H9 (cell line): ENCODE results near the gene LPP. TPM values are rescaled to one million over a fixed set of nuclear protein-coding genes. Genes with fewer than 3 reads are reported as not detected.

Experiments
- DNase-seq: peaks from one replicate; pipeline ENCODE4 v3.0.0-alpha.2; 2017
- H2AFZ ChIP-seq: one replicate; pipeline ENCODE4 v1.6.1; 2013; ENCODE audit warnings: mild to moderate bottlenecking, low read length, control low read depth, moderate library complexity
- H2AK5ac ChIP-seq: 2 replicates; pipeline ENCODE4 v1.6.1; 2013; ENCODE audit warnings: low read length, control low read depth, mixed read lengths; ENCODE audit not compliant: insufficient read length
- H2BK120ac ChIP-seq: one replicate; pipeline ENCODE4 v1.6.1; 2013; ENCODE audit warnings: low read depth, mild to moderate bottlenecking, low read length, control low read depth, inconsistent platforms; ENCODE audit not compliant: poor library complexity, severe bottlenecking
- H2BK12ac ChIP-seq: 2 replicates; pipeline ENCODE4 v1.6.1; 2013; ENCODE audit warnings: low read length, control low read depth, mixed read lengths, low read depth; ENCODE audit not compliant: insufficient read length
- H2BK15ac ChIP-seq: 2 replicates; pipeline ENCODE4 v1.6.1; 2013; ENCODE audit warnings: low read depth, low read length, control low read depth
- H2BK20ac ChIP-seq: one replicate; pipeline ENCODE4 v1.6.1; 2013; ENCODE audit warnings: low read depth, mild to moderate bottlenecking, low read length, control low read depth, inconsistent platforms; ENCODE audit not compliant: poor library complexity, severe bottlenecking
- H2BK5ac ChIP-seq: 2 replicates; pipeline ENCODE4 v1.6.1; 2013; ENCODE audit warnings: low read length, control low read depth, mixed read lengths; ENCODE audit not compliant: insufficient read length
- H3K14ac ChIP-seq: 2 replicates; pipeline ENCODE4 v1.6.1; 2013; ENCODE audit warnings: low read length, control low read depth; ENCODE audit not compliant: insufficient read depth
- H3K18ac ChIP-seq: 2 replicates; pipeline ENCODE4 v1.6.1; 2013; ENCODE audit warnings: low read depth, mild to moderate bottlenecking, mixed read lengths, low read length, control low read depth; ENCODE audit not compliant: insufficient read length
- H3K23ac ChIP-seq: 2 replicates; pipeline ENCODE4 v1.6.1; 2013; ENCODE audit warnings: low read length, control low read depth, mixed read lengths, low read depth; ENCODE audit not compliant: insufficient read length
- H3K23me2 ChIP-seq: 2 replicates; pipeline ENCODE4 v1.6.1; 2013; ENCODE audit warnings: low read depth, mild to moderate bottlenecking, mixed read lengths, low read length, control low read depth; ENCODE audit not compliant: insufficient read length, poor library complexity, severe bottlenecking
- H3K27ac ChIP-seq: 2 replicates; pipeline ENCODE4 v1.5.1; 2013; ENCODE audit warnings: low read length, control low read depth, mixed read lengths, low read depth; ENCODE audit not compliant: insufficient read length
- H3K27me3 ChIP-seq: 2 replicates; pipeline ENCODE4 v1.6.1; 2013; ENCODE audit warnings: low read length, control low read depth, inconsistent platforms; ENCODE audit not compliant: insufficient read depth
- H3K4ac ChIP-seq: 2 replicates; pipeline ENCODE4 v1.6.1; 2013; ENCODE audit warnings: low read depth, mild to moderate bottlenecking, control low read depth, inconsistent platforms, low read length, moderate library complexity
- H3K4me1 ChIP-seq: 2 replicates; pipeline ENCODE4 v1.6.1; 2013; ENCODE audit warnings: low read length, control low read depth, inconsistent platforms; ENCODE audit not compliant: insufficient read depth
- H3K4me2 ChIP-seq: 2 replicates; pipeline ENCODE4 v1.6.1; 2013; ENCODE audit warnings: low read length, control low read depth, mixed read lengths; ENCODE audit not compliant: insufficient read length, insufficient read depth
- H3K56ac ChIP-seq: 2 replicates; pipeline ENCODE4 v1.6.1; 2013; ENCODE audit warnings: low read depth, mild to moderate bottlenecking, mixed read lengths, low read length, control low read depth; ENCODE audit not compliant: insufficient read length
- H3K79me1 ChIP-seq: 2 replicates; pipeline ENCODE4 v1.6.1; 2013; ENCODE audit warnings: low read depth, mild to moderate bottlenecking, moderate library complexity, low read length, control low read depth, inconsistent platforms; ENCODE audit not compliant: insufficient read depth, poor library complexity, severe bottlenecking
- H3K79me2 ChIP-seq: 2 replicates; pipeline ENCODE4 v1.6.1; 2013; ENCODE audit warnings: low read length, control low read depth, inconsistent platforms; ENCODE audit not compliant: insufficient read depth
- H3K9ac ChIP-seq: 2 replicates; pipeline ENCODE4 v1.6.1; 2013; ENCODE audit warnings: low read length, control low read depth, mixed read lengths; ENCODE audit not compliant: insufficient read length; ENCODE audit errors: extremely low read depth
- H3K9me3 ChIP-seq: one replicate; pipeline ENCODE4 v1.6.1; 2013; ENCODE audit warnings: low read depth, low read length, inconsistent platforms; ENCODE audit not compliant: control insufficient read depth
- H3T11ph ChIP-seq: one replicate; pipeline ENCODE4 v1.6.1; 2013; ENCODE audit warnings: mild to moderate bottlenecking, low read length, control low read depth, inconsistent platforms
- H4K20me1 ChIP-seq: one replicate; pipeline ENCODE4 v1.6.1; 2013; ENCODE audit not compliant: control insufficient read depth, insufficient read length, insufficient read depth
- H4K5ac ChIP-seq: 2 replicates; pipeline ENCODE4 v1.6.1; 2013; ENCODE audit warnings: low read depth, mild to moderate bottlenecking, mixed read lengths, low read length, control low read depth; ENCODE audit not compliant: insufficient read length
- H4K8ac ChIP-seq: replicated peaks from 2 replicates; pipeline ENCODE4 v1.6.1; 2013; ENCODE audit warnings: low read length, control low read depth, mixed read lengths, low read depth; ENCODE audit not compliant: insufficient read length
- H4K91ac ChIP-seq: 2 replicates; pipeline ENCODE4 v1.6.1; 2013; ENCODE audit warnings: low read depth, mild to moderate bottlenecking, moderate library complexity, mixed read lengths, low read length, control low read depth; ENCODE audit not compliant: insufficient read length
- H3K27ac Mint-ChIP-seq, 3 experiments: 2 replicates in 2 of 3; 3 replicates in 1 of 3; pipeline ENCODE4 v1.8.0; 2020 to 2021; ENCODE audit warnings: mixed read lengths in 3 of 3, mild to moderate bottlenecking in 1 of 3, moderate library complexity in 1 of 3
- H3K27me3 Mint-ChIP-seq: 2 replicates; pipeline ENCODE4 v1.8.0; 2021; ENCODE audit warnings: low read depth, mild to moderate bottlenecking, moderate library complexity, mixed read lengths
- H3K36me3 Mint-ChIP-seq, 3 experiments: 2 replicates in 2 of 3; 3 replicates in 1 of 3; pipeline ENCODE4 v1.8.0; 2020 to 2021; ENCODE audit warnings: low read depth in 3 of 3, mixed read lengths in 3 of 3; ENCODE audit not compliant: insufficient read depth in 1 of 3
- H3K4me1 Mint-ChIP-seq, 2 experiments: 2 replicates each; pipeline ENCODE4 v1.8.0; 2020; ENCODE audit warnings: mixed read lengths in 2 of 2
- H3K4me3 Mint-ChIP-seq, 2 experiments: 2 replicates in 1 of 2; 3 replicates in 1 of 2; pipeline ENCODE4 v1.8.0; 2020 to 2021; ENCODE audit warnings: mild to moderate bottlenecking in 2 of 2, mixed read lengths in 2 of 2, moderate library complexity in 1 of 2
- H3K9me3 Mint-ChIP-seq, 2 experiments: 2 replicates in 1 of 2; 3 replicates in 1 of 2; pipeline ENCODE4 v1.8.0; 2020; ENCODE audit warnings: mild to moderate bottlenecking in 2 of 2, mixed read lengths in 2 of 2, moderate library complexity in 1 of 2
- CTCF ChIP-seq: fragments of 200-600 bp; sonication (generic); conservative IDR thresholded peaks from 3 replicates; pipeline ENCODE4 v1.8.0; 2021; ENCODE audit warnings: antibody characterized with exemption, mild to moderate bottlenecking
- WGBS: extraction: QIAGEN DNeasy Blood & Tissue Kit; methylation state at CpG from one replicate; pipeline ENCODE4 v1.1.7; 2013; ENCODE audit warnings: missing lambda C conversion rate, low lambda C conversion rate, mixed read lengths; ENCODE audit not compliant: insufficient read length; ENCODE audit errors: extremely low coverage; 5-methylcytosine and 5-hydroxymethylcytosine counted together
- total RNA-seq: library from RNA; stranded (reverse); gene quantifications from 2 replicates; pipeline ENCODE4 v1.2.1, GENCODE V29; 2021

The LPP gene
- total RNA-seq, 1 experiment from 2014 or later, result 64.6 TPM

GRCh38 chr3:188914552-188914951, 760.6 kb downstream of the LPP start:
- no peaks in the 10 kb centered on the region for H3K9me3 ChIP-seq

More at GRCh38 chr3:188914552-188914951, 760.6 kb downstream of the LPP start:
- H3K4me1 Mint-ChIP-seq, result peaks cover 14 to 15% of the 10 kb centered on the region in 2 experiments
- H3K14ac ChIP-seq, result no peak overlapping the region
- H3K27me3 ChIP-seq, result no peaks in the 10 kb centered on the region
- no peaks in the 10 kb centered on the region for H4K20me1 ChIP-seq
- H2AFZ ChIP-seq, result no peak overlapping the region
- H3K4ac ChIP-seq, result no peak overlapping the region
- no peak overlapping the region for H3T11ph ChIP-seq
- H4K91ac ChIP-seq, result no peak overlapping the region
- no peaks in the 10 kb centered on the region for H3K79me1 ChIP-seq
- no peak overlapping the region for H3K9ac ChIP-seq
- H3K4me1 ChIP-seq, result 0 out of 2 replicates have a peak, but pooled peaks cover 2% of the 10 kb centered on the region
- no peaks in the 10 kb centered on the region for H3K23me2 ChIP-seq
- no peak overlapping the region for H2BK120ac ChIP-seq
- no peak overlapping the region for H3K56ac ChIP-seq
- H2AK5ac ChIP-seq, result no peak overlapping the region
- no peak overlapping the region for H3K4me3 Mint-ChIP-seq
- no CpG with 5 or more reads among the region's 2 CpGs for WGBS
- H3K27me3 Mint-ChIP-seq, result no peaks in the 10 kb centered on the region
- no peak overlapping the region for H3K27ac ChIP-seq
- no peaks in the 10 kb centered on the region for H3K79me2 ChIP-seq
- no peaks in the 10 kb centered on the region for H3K36me3 Mint-ChIP-seq
- no peak for TF ChIP-seq CTCF
- no peak overlapping the region for H3K27ac Mint-ChIP-seq
- H3K18ac ChIP-seq, result no peak overlapping the region
- H3K9me3 Mint-ChIP-seq, result no peaks in the 10 kb centered on the region; a peak in 1 of 5 replicates
- no peak overlapping the region for H2BK12ac ChIP-seq
- no peak overlapping the region for H2BK15ac ChIP-seq
- no peak overlapping the region for H3K4me2 ChIP-seq
- no peak overlapping the region for H3K23ac ChIP-seq
- no peak overlapping the region for H2BK5ac ChIP-seq
- H4K5ac ChIP-seq, result no peak overlapping the region
- H4K8ac ChIP-seq, result no peak overlapping the region
- no peak for DNase-seq
- no peak overlapping the region for H2BK20ac ChIP-seq
